ENCODE measurements around the gene MKI67.
"Not testable (repeated sequence)": the region's sequence is repeated elsewhere in the genome, so short reads cannot be mapped to it uniquely, and the experiment has no call there.

Gene MKI67

DNA sequence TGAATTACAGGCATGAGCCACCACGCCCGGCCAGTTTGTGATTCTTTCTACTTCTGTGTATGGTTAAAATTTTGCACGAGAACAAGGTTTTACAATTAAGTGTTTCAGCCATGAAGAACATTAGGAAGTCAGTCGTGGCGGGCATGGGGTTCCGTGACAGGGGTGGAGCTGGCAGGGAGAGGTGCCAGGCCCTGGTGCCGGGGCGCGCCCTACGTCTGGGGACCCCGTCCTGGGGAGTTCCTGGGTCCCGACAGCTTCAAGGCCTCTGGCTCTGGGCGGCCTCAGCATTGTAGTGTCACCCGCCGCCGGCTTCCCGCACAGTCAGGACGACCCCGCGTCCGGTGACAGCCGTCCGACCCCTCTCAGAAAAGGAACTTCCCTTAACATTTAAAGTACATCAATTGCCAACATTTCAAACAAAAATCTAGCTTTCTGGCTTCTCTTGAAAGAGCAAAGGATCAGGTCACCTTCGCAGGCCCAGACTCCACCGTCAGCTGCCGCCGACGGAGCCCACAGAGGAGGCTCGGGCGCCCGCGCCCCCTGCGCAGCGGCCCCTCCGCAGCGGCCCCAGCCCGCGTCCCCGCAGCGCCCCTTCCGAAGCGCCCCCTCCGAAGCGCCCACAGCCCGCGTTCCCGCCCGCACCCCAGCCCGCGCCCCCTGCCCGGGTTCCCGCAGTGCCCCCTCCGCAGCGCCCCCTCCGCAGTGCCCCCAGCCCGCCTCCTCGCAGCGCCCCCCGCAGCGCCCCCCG, 23.2 kb upstream of the MKI67 start:
- DNase-seq = no peak

DNA sequence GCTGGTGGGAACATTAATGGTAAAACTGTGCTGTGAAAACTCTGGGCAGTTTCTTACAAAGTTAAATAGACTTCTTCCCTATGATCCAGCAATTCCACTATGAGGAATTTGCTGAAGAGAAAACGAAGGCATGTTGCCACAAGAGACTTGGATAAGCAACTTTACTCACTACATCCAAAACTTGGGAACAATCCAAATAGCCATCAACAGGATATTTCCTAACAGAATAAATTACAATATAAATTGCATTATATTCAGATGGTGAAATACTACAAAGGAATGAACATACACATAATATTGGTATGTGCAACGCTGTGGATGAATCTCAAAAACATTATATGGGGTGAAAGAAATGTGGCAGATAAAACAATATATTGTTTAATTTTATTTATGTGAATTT, 21.4 kb upstream of the MKI67 start:
- DNase-seq = peak; percentile 82

DNA sequence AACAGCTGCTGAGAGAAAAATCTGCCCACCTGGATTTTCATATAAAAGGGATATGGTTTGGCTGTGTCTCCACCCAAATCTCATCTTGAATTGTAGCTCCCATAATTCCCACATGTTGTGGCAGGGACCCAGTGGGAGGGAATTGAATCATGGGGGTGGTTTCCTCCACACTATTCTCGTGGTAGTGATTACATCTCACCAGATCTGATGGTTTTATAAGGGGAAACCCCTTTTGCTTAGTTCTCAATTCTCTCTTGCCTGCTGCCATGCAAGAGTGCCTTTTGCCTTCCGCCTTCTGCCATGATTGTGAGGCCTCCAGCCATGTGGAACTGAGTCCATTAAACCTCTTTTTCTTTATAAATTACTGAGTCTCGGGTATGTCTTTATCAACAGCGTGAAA, 20.8 kb upstream of the MKI67 start:
- DNase-seq = no peak

DNA sequence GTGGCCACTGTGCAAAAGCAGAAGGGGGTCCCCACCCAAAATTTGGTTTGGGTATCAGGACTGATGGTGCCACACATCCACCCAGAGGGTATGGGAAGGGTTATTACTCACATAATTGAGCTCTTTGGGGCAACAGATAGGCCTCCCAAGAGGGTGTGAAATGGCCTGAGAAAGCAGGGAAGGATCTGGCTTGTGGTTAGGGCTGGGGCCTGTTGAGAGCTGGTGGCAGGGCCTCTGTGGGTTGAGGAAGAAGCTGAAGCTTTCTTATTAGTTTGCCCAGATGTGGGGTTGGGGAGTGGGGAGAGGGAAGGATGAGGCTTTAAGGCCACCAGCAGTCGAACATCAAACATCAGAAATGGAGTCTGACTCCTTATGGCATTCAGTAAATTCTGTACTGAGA, 18.3 kb upstream of the MKI67 start:
- no peak for DNase-seq

DNA sequence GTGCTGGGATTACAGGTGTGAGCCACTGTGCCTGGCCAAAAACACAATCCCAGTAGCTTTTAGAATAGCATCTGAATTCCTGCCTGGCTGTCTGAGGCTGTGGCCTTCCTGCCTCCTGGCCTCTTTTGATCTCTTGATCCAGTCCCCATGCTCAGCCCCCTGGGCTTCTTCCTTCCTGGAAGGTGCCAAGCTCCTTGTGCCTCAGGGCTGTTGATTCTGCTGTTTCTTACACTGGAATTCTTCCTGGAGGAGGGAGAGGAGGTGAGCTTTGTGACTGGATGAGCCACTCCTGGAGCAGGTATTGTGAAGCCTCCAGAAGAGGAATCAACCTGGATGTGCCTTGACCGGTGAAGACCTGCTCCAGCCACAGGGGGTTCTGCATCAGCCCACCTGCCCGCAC, 17.3 kb upstream of the MKI67 start:
- DNase-seq = no peak

DNA sequence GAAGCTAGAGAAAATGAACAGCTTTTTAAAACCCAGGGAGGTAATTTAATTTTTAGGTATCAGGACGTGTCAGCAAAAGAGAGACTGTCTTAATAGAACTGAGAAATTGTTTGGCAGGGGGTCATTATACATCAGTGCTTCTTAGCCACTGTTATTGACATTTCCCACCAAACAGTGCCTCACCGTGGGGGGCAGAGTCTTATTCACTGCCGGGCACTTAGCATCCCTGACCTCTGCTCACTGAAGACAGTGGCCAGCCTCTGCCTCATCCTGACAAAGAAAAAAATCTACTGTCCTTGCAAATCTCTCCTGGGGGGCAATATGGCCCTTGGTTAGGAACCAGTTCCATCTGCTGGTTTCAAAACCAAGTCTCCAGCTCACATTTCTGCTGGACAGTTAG, 14.2 kb upstream of the MKI67 start:
- no peak for DNase-seq

DNA sequence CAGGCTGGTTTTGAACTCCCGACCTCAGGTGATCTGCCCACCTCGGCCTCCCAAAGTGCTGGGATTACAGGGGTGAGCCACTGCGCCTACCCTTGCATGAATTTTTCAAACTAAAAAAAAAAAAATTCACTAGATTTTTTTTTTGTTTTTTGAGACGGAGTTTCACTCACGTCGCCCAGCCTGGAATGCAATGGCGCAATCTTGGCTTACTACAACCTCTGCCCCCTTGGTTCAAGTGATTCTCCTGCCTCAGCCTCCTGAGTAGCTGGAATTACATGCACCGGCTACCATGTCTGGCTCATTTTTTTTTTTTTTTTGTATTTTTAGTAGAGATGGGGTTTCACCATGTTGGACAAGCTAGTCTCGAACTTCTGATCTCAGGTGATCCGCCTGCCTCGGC, 12.2 kb upstream of the MKI67 start:
- DNase-seq = not testable (repeated sequence)

DNA sequence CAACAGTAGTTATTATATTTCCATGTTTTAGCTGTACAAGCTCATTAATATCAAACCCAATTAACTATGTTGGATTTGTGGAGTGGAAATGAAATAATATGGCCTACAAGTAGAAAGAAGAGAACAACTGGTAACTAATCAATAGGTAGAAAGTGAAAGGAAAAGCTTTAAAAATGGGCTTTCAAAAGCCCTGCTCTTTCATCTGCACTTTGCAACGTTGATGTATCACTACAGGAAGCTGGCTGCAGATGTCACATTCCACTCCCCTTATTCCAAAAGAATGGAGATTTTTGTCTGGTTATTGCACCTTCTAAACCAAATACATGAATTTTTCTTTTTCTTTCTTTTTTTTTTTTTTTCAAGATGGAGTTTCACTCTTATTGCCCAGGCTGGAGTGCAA, 11.7 kb upstream of the MKI67 start:
- DNase-seq = peak; percentile 27

DNA sequence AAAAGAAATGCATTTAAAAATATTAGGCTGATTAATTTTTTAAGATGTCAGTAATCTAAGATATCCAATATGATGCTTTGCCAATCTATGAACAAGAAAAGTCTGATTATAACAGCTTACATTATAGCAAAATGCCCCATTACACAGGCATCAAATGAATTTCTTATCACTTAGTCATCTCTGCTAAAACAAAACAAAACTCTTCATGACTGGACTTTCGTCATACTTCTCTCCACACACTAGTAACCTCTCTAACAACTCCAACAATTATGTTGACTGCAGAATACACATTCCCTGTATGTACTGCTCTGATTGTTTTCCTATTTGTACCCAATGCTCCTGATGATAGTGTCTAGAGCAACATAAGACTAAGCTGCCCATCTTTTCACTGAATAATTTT, 3.8 kb upstream of the MKI67 start:
- peak; percentile 57 for DNase-seq

DNA sequence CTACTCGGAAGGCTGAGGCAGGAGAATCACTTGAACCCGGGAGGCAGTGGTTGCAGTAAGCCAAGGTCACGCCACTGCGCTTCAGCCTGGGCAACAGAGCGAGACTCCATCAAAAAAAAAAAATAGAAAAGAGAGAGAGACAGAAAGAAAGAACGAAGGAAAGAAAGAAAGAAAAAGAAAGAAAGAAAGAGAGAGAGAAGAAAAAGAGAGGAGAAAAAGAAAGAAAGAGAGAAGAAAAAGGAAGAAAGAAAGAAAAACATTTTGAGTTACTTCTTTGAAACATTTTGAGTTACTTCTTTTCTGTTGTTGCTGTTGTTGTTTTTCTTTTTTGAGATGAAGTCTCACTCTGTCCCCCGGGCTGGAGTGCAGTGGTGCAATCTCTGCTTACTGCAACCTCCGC, 2.4 kb upstream of the MKI67 start:
- no peak for DNase-seq

DNA sequence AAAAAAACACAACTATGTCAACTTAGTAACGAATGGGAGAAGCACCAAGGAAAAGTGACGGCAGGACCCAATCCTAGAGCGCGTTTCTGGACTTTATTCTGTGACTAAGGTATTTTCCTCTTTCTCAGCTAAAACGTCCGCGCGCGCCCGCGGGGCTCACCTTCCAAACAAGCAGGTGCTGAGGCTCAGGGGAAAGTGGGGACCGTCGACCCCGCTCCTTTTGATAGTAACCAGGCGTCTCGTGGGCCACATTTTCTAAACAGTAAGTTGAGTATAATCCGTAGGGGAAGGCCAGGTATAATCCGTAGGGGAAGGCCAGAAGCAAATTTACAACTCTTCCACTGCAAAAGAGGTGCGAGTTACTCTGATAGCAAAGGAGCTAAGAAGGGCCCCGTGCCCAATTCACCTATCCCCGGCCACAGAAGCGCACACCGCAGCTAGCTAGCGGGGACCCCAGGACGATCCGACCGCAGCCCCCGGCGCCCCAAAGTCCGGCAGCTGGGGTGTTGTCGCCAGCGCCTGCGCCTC, 743 bp downstream of the MKI67 start:
- no peak for DNase-seq

DNA sequence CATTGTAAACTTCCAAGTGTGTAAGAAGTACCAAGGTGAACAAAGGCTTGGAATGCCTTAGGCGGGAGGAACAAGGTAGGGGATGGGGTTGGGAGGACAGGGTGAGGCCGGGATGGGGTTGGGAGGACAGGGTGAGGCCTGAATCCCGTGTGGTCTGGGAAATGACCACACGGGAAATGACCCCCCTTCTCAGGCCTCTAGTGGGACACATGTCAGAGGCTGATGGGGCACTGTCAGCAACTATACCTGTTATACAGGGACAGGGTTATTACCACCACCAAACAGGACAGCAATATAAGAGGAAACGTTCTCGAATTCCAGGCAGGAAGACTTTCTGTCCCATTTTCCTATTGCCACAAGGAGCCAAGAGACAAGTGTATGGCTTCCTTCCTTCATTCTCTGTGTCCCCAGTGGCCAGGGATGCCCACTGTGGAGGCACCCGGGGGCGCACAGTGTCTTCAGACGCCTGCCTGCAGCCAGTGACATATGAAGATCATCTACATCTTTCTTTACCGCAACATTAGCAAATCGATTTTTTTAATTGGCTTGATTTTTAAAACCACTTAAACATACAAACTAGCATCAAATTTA, 1.3 kb downstream of the MKI67 start:
- DNase-seq = no peak

DNA sequence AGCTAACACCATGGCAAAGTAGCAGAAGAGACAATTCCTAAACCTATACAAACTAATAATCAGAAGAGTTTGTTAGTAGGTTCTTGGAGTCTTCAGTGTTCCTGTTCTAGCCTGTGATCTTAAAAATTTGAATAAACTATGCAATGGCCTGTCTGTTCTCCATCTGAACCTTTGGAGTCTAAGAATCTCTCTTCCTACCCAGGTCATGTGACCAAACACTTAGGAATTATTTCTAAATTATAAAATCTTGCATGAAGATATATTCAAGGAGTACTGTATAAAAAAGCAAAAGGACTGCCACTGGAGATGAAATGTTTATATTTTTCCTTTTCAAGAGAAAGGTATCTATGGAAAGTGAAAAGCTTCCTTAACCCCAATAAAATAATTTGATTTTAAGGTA, 2.4 kb downstream of the MKI67 start:
- no peak for DNase-seq

DNA sequence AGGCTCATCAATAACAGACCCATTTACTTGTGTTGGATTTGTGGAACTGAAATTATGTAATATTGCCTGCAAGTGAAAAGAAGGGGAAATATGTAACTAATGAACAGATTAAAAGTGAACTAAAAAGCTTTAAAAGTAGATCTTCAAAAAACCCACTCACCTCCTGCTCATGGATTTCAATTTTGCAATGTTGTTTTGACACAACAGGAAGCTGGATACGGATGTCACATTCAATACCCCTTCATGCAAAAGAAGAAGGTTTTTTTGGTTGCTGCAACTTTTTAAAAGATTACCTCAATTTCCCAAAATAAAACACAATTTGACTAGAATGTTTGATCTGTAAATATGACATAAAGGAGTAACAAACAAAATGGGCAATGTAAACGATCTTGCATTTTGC, 3.3 kb downstream of the MKI67 start:
- no peak for DNase-seq

DNA sequence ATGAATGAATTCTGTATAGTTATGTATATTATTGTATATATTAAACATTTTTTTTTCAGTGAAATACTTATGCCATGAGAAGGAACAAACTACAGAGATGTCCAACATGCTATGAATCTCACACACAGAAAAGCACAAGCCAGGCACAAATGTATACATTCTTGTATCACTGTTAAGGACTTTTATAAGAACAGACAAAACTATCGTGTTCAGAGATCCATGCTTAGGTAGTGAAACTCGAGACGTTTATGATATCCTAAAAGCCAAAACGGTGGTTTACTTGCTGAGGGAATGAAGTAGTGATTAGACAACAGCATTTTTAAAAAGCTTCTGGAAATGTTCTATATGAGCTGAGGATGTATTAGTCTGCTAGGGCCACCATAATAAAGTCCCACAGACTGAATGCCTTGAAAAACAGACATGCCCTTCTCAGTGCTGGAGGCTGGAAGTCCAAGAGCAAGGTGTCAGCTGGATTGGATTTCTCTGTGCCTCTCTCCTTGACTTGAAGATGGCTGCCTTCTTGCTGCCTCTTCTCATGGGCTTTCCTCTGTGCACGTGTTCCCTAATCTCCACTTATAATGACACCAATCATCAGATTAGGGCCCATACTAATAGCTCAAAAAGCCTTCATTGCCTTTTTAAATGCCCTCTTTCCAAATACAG, 4.3 kb downstream of the MKI67 start:
- no peak for DNase-seq

DNA sequence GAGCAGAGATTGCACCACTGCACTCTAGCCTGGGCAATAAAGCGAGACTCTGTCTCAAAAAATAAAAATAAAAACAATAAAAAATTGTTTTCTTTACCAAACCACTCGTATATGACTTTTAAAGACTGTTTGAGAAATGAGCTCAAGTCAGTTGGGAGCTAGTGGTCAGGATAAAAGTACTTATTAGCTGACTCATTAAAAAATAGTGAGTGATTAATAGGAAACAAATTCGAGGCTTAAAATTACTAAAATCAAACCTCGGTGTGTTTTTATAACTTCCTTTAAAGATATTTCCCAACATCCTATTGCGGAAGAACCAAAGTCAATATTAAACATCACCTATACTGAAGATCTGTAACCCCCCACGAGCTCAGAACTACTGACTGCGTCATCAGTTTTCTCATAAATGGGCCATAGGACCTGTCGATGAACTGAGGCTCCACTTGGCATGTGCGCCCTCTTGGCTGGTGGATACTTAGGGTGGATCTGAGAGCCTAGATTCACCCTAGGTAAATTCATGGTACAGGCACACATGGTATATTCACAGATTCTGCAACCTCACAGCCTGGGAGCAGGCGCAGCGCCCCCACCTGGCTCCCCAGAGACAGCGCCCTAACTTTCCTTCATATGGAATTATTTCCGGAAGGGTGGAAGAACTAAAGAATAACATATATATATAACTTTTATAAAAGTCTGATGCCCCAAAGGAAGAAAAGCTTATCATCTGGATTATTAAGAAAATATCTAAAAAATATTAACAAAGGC, 9.2 kb downstream of the MKI67 start:
- peak; percentile 43 for DNase-seq

DNA sequence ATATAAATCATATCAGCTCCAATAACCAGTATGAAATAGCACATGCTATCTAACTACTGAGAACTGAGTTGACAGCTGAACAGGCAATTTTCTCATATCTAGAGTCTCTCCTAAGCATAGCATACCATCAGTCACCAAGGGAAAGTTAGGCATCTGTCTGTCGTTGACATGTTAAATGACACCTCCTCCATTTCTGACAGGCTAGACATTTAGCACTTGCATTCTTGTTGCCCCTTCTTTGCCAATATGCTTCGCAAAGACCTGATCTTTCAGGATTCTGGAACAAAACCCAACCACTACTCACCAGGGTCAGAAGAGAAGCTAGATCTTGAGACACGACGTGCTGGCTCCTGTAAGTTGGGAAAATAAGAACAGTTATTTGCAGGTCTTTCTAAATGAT, 10.0 kb downstream of the MKI67 start:
- no peak for DNase-seq

DNA sequence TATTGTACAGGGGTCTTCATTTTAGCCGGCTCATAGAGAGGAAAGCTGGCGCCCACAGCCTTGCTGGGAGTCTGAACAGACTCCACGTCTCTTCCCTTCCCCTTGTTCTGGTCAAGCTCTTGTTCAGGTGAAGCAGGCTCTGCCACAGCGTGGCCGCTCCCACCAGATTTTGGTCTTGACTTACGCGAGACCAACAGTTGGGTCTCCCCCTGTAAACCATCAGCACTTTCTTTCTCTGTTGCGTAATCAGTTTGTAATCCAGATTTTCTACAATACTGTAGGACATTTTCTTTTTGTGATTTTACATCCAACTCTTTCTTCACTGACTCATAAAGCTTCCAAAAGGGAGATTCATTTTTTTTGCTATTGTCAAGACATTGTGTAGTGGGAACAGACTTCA, 10.9 kb downstream of the MKI67 start:
- DNase-seq = no peak

DNA sequence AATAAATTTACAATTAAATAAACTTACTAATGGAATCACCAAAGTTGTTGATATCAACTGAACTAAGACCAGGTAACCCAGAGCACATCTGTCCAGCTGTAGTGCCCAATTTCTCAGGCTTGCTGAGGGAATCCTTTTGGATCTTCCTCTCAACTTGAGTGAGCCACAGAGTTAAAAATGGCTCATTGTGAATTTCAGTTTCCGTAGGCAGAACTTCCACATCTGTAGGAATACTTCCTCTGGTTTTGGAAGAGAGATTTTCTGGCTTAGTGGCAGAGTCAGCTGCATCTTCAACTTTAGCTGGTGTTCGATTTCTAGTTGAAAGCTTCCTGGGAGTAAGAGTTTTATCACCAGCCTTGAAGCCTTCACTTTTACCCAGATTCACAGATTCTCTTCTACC, 11.3 kb downstream of the MKI67 start:
- DNase-seq = no peak

DNA sequence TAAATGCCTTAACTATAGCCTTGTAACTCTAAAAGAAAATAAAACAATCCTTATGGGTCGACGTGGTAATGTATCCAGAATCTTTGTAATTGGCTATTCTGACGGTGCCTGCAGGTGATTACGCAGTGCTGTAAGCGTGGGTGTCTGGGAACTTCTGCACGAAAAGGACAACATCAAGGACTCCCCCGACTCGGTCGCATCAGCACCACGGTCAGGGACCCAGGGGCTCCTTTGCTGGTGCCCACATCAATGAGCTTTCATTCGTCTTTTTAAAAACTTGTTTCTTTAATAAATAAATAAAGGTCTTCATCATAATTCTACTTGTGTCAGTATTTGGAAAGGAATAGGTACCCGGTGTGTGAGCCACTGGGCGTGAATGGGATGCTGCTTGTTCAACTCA, 13.2 kb downstream of the MKI67 start:
- no peak for DNase-seq

DNA sequence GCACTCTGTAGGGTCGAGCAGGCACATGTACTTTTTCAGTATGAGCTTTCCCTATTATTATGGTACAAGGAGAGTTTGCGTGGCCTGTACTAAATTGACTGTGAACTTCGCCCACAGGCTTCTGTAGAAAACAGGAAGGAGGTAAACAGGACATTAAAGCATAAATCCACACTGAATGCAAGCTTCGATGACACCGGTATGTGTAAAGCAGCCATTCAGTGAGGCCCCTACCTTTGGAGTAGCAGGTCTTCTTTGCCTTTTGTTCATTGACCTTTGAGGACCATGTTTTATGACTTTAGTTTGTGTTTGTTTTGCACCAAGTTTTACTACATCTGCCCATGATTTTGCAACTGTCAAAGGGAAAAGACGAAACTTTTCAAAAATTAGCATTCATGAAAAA, 14.5 kb downstream of the MKI67 start:
- no peak for DNase-seq

DNA sequence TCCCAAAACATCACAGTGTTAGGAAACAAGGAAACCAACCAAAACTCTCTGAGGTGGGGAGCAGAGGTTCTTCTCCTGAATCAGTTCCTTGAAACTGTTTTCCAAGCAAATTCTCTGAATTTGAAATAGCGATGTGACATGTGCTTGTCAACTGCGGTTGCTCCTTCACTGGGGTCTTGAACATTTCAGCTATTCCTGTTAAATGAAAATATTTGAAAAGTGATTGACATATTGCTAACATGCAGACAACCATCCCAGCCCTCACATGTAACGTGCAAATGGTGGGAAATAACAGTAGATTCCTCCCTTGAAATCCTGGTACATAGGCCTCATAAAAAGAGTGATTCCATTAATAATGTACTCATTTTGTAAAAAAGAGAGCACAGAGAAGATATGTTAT, 15.9 kb downstream of the MKI67 start:
- DNase-seq = no peak

DNA sequence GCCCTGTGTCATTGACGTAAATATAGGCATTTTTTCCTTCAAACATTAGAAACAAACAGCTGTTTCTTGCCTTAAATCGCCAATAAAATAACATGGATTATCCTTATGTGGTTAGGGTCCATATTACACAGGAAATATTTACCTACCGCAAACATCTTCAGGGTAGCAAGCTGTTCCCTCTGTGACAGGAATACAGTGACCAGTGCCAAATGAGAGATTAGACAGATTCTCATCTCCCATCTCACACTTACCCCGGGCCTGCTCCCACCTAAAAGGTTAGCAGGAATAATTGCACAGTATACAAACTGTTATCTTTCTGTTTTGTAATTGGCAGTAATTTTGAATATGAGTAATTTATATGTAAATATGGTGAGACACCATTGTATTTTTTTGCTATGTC, 16.5 kb downstream of the MKI67 start:
- no peak for DNase-seq

DNA sequence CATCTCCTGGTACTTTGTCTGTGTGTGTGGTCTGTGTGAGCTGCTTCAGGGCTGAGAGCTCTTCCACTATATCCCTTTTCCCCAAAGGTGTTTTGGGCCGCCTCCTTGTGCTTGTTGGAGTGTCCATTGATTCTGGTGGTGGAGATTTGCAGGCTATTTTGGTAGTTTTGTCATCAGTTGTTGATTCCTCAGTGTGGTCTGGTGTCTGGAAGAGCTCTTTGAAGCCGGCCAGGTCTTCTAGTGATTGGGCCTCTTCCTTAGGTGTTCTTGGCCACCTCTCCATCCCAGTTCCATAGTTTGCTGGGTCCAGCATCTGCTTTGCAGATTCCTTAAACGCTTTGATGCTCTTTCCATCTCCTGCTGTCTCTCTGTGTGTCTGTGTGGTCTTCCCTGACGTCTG, 20.8 kb downstream of the MKI67 start:
- DNase-seq = no peak
